ENCODE data around the gene LPP.

GRCh38 chr3:188287762-188288505, 134.0 kb downstream of the LPP start:
- TF ChIP-seq, protein P1, sequence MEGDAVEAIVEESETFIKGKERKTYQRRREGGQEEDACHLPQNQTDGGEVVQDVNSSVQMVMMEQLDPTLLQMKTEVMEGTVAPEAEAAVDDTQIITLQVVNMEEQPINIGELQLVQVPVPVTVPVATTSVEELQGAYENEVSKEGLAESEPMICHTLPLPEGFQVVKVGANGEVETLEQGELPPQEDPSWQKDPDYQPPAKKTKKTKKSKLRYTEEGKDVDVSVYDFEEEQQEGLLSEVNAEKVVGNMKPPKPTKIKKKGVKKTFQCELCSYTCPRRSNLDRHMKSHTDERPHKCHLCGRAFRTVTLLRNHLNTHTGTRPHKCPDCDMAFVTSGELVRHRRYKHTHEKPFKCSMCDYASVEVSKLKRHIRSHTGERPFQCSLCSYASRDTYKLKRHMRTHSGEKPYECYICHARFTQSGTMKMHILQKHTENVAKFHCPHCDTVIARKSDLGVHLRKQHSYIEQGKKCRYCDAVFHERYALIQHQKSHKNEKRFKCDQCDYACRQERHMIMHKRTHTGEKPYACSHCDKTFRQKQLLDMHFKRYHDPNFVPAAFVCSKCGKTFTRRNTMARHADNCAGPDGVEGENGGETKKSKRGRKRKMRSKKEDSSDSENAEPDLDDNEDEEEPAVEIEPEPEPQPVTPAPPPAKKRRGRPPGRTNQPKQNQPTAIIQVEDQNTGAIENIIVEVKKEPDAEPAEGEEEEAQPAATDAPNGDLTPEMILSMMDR (IDR thresholded peaks at IDR 0.05) = no peak
- no peak for TF ChIP-seq POLR2A (IDR thresholded peaks at IDR 0.05)

Measured in stomach (tissue), 4 donors.